Activated CD4-positive, alpha-beta T cell treated with anti-CD3 and anti-CD28 coated beads, Interleukin-2, Interleukin-4, amounts not matched to agents 100 ng/mL and 50 ng/mL, durations not matched to agents 16 hours and 8 hours (primary cell): ENCODE results near the gene GOLT1A.
A peak's percentile ranks its signal among the peaks of the same experiment; 100 is the strongest.

Source experiments
- DNase-seq: peaks from one replicate; pipeline ENCODE4 v3.0.0-alpha.2; 2020; ENCODE audit warnings: low spot score

The GOLT1A gene

GRCh38 chr1:204213668-204214662 lies at the start of gene GOLT1A:
Gene GOLT1A (minus strand): TSS chr1:204213988. CDS start chr1:204213906, 82 bp downstream.
- DNase-seq = peak; percentile 26

- DNase-seq = no peak
These were observed 49.6 kb upstream of the GOLT1A start for GRCh38 chr1:204263254-204263910.

GRCh38 chr1:204262506-204263253 lies 48.9 kb upstream of the GOLT1A start:
- DNase-seq = no peak

GRCh38 chr1:204261746-204262505 lies 48.1 kb upstream of the GOLT1A start:
- DNase-seq = no peak

- no peak for DNase-seq
These were observed 47.5 kb upstream of the GOLT1A start for GRCh38 chr1:204261266-204261665.

- DNase-seq = no peak
These were observed 46.9 kb upstream of the GOLT1A start for GRCh38 chr1:204260601-204261197.

GRCh38 chr1:204259782-204260181 lies 46.0 kb upstream of the GOLT1A start:
- no peak for DNase-seq

GRCh38 chr1:204259196-204259595 lies 45.4 kb upstream of the GOLT1A start:
- DNase-seq = no peak

- peak; percentile 15 for DNase-seq
These were observed 44.7 kb upstream of the GOLT1A start for GRCh38 chr1:204258213-204259115.

- no peak for DNase-seq
These were observed 43.7 kb upstream of the GOLT1A start for GRCh38 chr1:204257446-204257845.

GRCh38 chr1:204256531-204256930 lies 42.7 kb upstream of the GOLT1A start:
- DNase-seq = no peak

- DNase-seq = no peak
These were observed 42.2 kb upstream of the GOLT1A start for GRCh38 chr1:204255966-204256365.

GRCh38 chr1:204255225-204255624 lies 41.4 kb upstream of the GOLT1A start:
- DNase-seq = no peak

- no peak for DNase-seq
These were observed 40.4 kb upstream of the GOLT1A start for GRCh38 chr1:204254031-204254661.

- DNase-seq = no peak
These were observed 38.3 kb upstream of the GOLT1A start for GRCh38 chr1:204251926-204252689.

- DNase-seq = no peak
These were observed 37.5 kb upstream of the GOLT1A start for GRCh38 chr1:204251286-204251685.

GRCh38 chr1:204250428-204251030 lies 36.7 kb upstream of the GOLT1A start:
- no peak for DNase-seq

GRCh38 chr1:204249736-204250427 lies 36.1 kb upstream of the GOLT1A start:
- no peak for DNase-seq
